PC-9 (cell line): Measurements from ENCODE around the gene POM121L2. TPM values are rescaled to one million over a fixed set of nuclear protein-coding genes. Genes with fewer than 3 reads are reported as not detected.

Experiments used
- BruUV-seq: library from RNA; stranded (reverse); fragments of 400-500 nt; replicated peaks from 2 replicates; lab custom pipeline; 2021; lab: Mats Ljungman, UMichigan
- CTCF ChIA-PET: fragments of 300-600 bp; sonication (Branson Sonifier 250); formaldehyde crosslinking; loops from one replicate; lab custom pipeline; 2022; ENCODE audit warnings: antibody characterized with exemption; lab: Charles Lee
- POLR2A ChIA-PET: fragments of 300-600 bp; sonication (Branson Sonifier 250); formaldehyde crosslinking; loops from one replicate; lab custom pipeline; 2022; ENCODE audit warnings: antibody characterized with exemption; ENCODE audit not compliant: unreplicated experiment; lab: Charles Lee
- DNase-seq, 2 experiments: peaks; one replicate each; pipeline versions ENCODE4 v3.0.0 to v3.0.0-alpha.2; 2015 to 2022; ENCODE audit warnings: mixed read lengths in 1 of 2
- H2AFZ ChIP-seq: fragments of 200-600 bp; sonication (generic); 2 replicates; pipeline ENCODE4 v1.8.1; 2017; ENCODE audit warnings: antibody characterized with exemption
- H3F3A ChIP-seq: fragments of 200-600 bp; sonication (generic); 2 replicates; pipeline ENCODE4 v1.8.1; 2017; ENCODE audit warnings: antibody characterized with exemption, mild to moderate bottlenecking, low read depth; ENCODE audit not compliant: insufficient read depth
- H3K27ac ChIP-seq: fragments of 200-600 bp; sonication (generic); 2 replicates; pipeline ENCODE4 v1.6.1; 2016; ENCODE audit warnings: mixed run types
- H3K27me3 ChIP-seq: fragments of 200-600 bp; sonication (generic); 2 replicates; pipeline ENCODE4 v1.6.1; 2016; ENCODE audit warnings: low read depth, mixed run types; ENCODE audit not compliant: insufficient read depth
- H3K36me3 ChIP-seq: fragments of 200-600 bp; sonication (generic); 2 replicates; pipeline ENCODE4 v1.6.1; 2016; ENCODE audit warnings: low read depth, mixed run types
- H3K4me1 ChIP-seq: fragments of 200-600 bp; sonication (generic); replicated peaks from 2 replicates; pipeline ENCODE4 v1.6.1; 2016; ENCODE audit warnings: mixed run types; ENCODE audit not compliant: insufficient read depth
- H3K4me2 ChIP-seq: fragments of 200-600 bp; sonication (generic); 2 replicates; pipeline ENCODE4 v1.6.1; 2017; ENCODE audit warnings: mixed run types
- H3K4me3 ChIP-seq: fragments of 200-600 bp; sonication (generic); 2 replicates; pipeline ENCODE4 v1.6.1; 2016; ENCODE audit warnings: mixed run types
- H3K79me2 ChIP-seq: fragments of 200-600 bp; sonication (generic); 2 replicates; pipeline ENCODE4 v1.6.1; 2017; ENCODE audit warnings: low read depth, mixed run types
- H3K9me2 ChIP-seq: fragments of 200-600 bp; sonication (generic); 2 replicates; pipeline ENCODE4 v1.8.1; 2017; ENCODE audit warnings: mild to moderate bottlenecking; ENCODE audit not compliant: insufficient read depth
- H3K9me3 ChIP-seq: fragments of 200-600 bp; sonication (generic); 2 replicates; pipeline ENCODE4 v1.8.1; 2016; ENCODE audit warnings: low read depth; ENCODE audit not compliant: insufficient read depth
- H4K20me1 ChIP-seq: fragments of 200-600 bp; sonication (generic); 2 replicates; pipeline ENCODE4 v1.8.1; 2017; ENCODE audit not compliant: insufficient read depth
- EZH2 ChIP-seq: fragments of 200-600 bp; sonication (generic); IDR thresholded peaks from 2 replicates; pipeline ENCODE4 v1.8.0; 2017; ENCODE audit warnings: antibody characterized with exemption, low read depth
- intact Hi-C: fragments of 100-400 bp; cut with micrococcal nuclease; formaldehyde crosslinking; loops from one replicate; pipeline ENCODE4 v1.10.0; 2022; ENCODE audit not compliant: unreplicated experiment
- total RNA-seq: library from RNA; stranded (reverse); gene quantifications from 2 replicates; pipeline ENCODE4 v1.2.3, GENCODE V29; 2021
- TF ChIP-seq, protein P1 (sequence below): fragments of 200-600 bp; sonication (generic); conservative IDR thresholded peaks from 2 replicates; pipeline ENCODE4 v1.6.1; 2017; ENCODE audit warnings: mixed run types, antibody characterized with exemption, mild to moderate bottlenecking, moderate library complexity

The POM121L2 gene
- total RNA-seq, 1 experiment from 2014 or later: 0.26 TPM

DNA sequence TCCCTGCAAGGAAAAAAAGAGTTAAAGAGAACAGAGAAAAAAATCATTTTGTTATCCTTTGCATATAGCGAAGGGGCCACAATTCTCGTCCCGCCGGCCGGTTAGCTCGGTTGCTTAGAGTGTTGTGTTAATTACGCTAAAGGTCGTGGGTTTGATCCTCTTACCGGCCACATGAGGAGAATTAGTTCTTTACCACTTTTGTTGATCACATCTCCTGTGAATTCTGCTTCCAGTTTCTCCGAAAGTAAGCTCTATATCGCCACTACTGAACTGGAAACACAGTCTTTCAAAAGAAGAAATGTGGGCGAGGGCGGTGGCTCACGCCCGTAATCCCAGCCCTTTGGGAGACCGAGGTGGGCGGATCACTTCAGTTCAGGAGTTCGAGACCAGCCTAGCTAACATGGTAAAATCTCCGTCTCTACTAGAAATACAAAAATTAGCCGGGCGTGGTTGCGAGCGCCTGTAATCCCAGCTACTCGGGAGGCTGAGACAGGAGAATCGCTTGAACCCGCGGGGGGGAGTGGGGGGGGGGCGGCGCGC, 51.2 kb downstream of the POM121L2 start:
- ChIA-PET POLR2A (no interaction called here), CTCF (interaction anchor here (0.6 kb wide), 1 partner anchor 1282 kb away, joined by 6 read pairs; no protein-coding TSS in a partner anchor)
- no peak for DNase-seq
- no peaks in the 10 kb centered on the region for H3K79me2 ChIP-seq
- no peaks in the 10 kb centered on the region for H3K36me3 ChIP-seq
- no peak overlapping the region for H3K4me2 ChIP-seq
- no peaks in the 10 kb centered on the region for H3K9me3 ChIP-seq
- no peak overlapping the region for H3K4me3 ChIP-seq
- no peaks in the 10 kb centered on the region for H3K27me3 ChIP-seq
- intact Hi-C loops: no loop called here
- no peak overlapping the region for H2AFZ ChIP-seq
- no peaks in the 10 kb centered on the region; the same call in 1 of the 2 replicates for H3F3A ChIP-seq
- no peaks in the 10 kb centered on the region for H4K20me1 ChIP-seq
- TF ChIP-seq, protein P1, sequence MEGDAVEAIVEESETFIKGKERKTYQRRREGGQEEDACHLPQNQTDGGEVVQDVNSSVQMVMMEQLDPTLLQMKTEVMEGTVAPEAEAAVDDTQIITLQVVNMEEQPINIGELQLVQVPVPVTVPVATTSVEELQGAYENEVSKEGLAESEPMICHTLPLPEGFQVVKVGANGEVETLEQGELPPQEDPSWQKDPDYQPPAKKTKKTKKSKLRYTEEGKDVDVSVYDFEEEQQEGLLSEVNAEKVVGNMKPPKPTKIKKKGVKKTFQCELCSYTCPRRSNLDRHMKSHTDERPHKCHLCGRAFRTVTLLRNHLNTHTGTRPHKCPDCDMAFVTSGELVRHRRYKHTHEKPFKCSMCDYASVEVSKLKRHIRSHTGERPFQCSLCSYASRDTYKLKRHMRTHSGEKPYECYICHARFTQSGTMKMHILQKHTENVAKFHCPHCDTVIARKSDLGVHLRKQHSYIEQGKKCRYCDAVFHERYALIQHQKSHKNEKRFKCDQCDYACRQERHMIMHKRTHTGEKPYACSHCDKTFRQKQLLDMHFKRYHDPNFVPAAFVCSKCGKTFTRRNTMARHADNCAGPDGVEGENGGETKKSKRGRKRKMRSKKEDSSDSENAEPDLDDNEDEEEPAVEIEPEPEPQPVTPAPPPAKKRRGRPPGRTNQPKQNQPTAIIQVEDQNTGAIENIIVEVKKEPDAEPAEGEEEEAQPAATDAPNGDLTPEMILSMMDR: no peak
- no peak for TF ChIP-seq EZH2
- no peaks in the 10 kb centered on the region for H3K9me2 ChIP-seq
- H3K27ac ChIP-seq: no peak overlapping the region
- no TSS peak for BruUV-seq
- H3K4me1 ChIP-seq: no peaks in the 10 kb centered on the region

DNA sequence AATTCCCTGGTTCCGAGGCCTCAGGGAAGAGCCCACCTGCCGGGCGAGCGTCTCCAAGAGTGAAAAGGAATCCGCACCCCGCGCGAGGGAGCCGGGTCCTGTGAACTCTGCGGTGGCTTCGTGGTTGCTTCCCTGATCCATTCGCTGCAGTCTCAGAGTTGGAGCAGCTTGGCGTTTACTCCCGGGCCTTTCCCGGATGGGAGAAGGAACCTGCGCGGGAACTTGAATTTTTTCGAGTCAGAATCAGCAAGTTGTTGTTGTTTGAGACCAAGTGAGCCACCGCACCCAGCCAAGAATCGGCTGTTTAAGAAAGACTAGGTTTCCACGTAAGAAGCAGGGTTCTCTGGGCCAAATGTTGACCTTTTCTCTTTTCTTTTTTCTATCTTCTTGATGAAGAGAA, 51.7 kb downstream of the POM121L2 start:
- POLR2A ChIA-PET: no interaction called here
- no peak for DNase-seq
- Histone ChIP-seq H3K4me2 (no peak overlapping the region), H3F3A (no peaks in the 10 kb centered on the region; the same call in 1 of the 2 replicates), H3K27me3 (no peaks in the 10 kb centered on the region), H3K4me3 (no peak overlapping the region), H3K9me2 (no peaks in the 10 kb centered on the region), H3K36me3 (no peaks in the 10 kb centered on the region), H3K79me2 (no peaks in the 10 kb centered on the region), H3K4me1 (no peaks in the 10 kb centered on the region), H2AFZ (no peak overlapping the region), H3K27ac (no peak overlapping the region), H4K20me1 (no peaks in the 10 kb centered on the region), H3K9me3 (no peaks in the 10 kb centered on the region)
- CTCF ChIA-PET: no interaction called here
- BruUV-seq: no TSS peak
- TF ChIP-seq, protein P1: no peak
- TF ChIP-seq EZH2: no peak
- intact Hi-C loops: no loop called here

Other genes starting within 250 kb of the POM121L2 start
- 32.3 and 32.5 TPM in 2 replicates for gene PRSS16, start 64.6 kb downstream of the POM121L2 start, total RNA-seq
- 4.6 and 4.7 TPM in 2 replicates for gene ZNF391, start 76.5 kb upstream of the POM121L2 start, total RNA-seq
- gene ZNF184, start 160.8 kb upstream of the POM121L2 start, total RNA-seq: 7.0 and 8.8 TPM in 2 replicates